ENCODE results near the gene MID1. TPM values are rescaled to one million over a fixed set of nuclear protein-coding genes. Genes with fewer than 3 reads are reported as not detected.
A peak's percentile ranks its signal among the peaks of the same experiment; 100 is the strongest.

MID1 gene
- total RNA-seq, 8 experiments from 2014 or later = 8.8 to 36.4 (median 19.3) TPM

- Histone ChIP-seq H3K4me3 (no peak overlapping the region), H3K27ac (no peak overlapping the region), H3K4me1 (replicated peaks in 1 of 2) (peaks cover 0 to 4% of the 10 kb centered on the region in 2 donors)
- WGBS, 10 experiments = 21 to 100% (median 80%) methylated on average over 1 to 2 of the region's 2 CpGs; no CpG with 5 or more reads in 5 of the 10 experiments
- ATAC-seq (replicated peaks in 6 of 8) = no peak
- in situ Hi-C loops (cut with MboI; ENCODE audit: low pct_unique_long_range_greater_than_20kb in 2 of 9, low sequenced_read_pairs in 9 of 9, unreplicated experiment in 9 of 9) = no loop called here
These were observed 85.8 kb downstream of the MID1 start for GRCh38 chrX:10534611-10535010.

GRCh38 chrX:10533696-10534365 lies 86.6 kb downstream of the MID1 start:
- ATAC-seq (replicated peaks in 6 of 8) = no peak
- Histone ChIP-seq H3K4me3 (no peak overlapping the region), H3K4me1 (replicated peaks in 1 of 2) (peaks cover 0 to 2% of the 10 kb centered on the region in 2 donors), H3K27ac (no peak overlapping the region)
- in situ Hi-C loops (cut with MboI; ENCODE audit: low pct_unique_long_range_greater_than_20kb in 2 of 9, low sequenced_read_pairs in 9 of 9, unreplicated experiment in 9 of 9) = no loop called here
- 33 to 100% (median 85%) methylated on average over 1 of the region's 1 CpG; no CpG with 5 or more reads in 6 of the 10 experiments for WGBS, 10 experiments

GRCh38 chrX:10531927-10532326 lies 88.5 kb downstream of the MID1 start:
- no peak overlapping the region for H3K27ac ChIP-seq
- H3K4me1 ChIP-seq (replicated peaks in 1 of 2) = no peaks in the 10 kb centered on the region
- H3K4me3 ChIP-seq = no peak overlapping the region
- 100% methylated on average over 1 of the region's 1 CpG; no CpG with 5 or more reads in 9 of the 10 experiments for WGBS, 10 experiments
- ATAC-seq (replicated peaks in 6 of 8) = no peak
- in situ Hi-C loops (cut with MboI; ENCODE audit: low pct_unique_long_range_greater_than_20kb in 2 of 9, low sequenced_read_pairs in 9 of 9, unreplicated experiment in 9 of 9) = no loop called here

GRCh38 chrX:10529344-10529743 lies 91.0 kb downstream of the MID1 start:
- in situ Hi-C loops (cut with MboI; ENCODE audit: low pct_unique_long_range_greater_than_20kb in 2 of 9, low sequenced_read_pairs in 9 of 9, unreplicated experiment in 9 of 9) = no loop called here
- Histone ChIP-seq H3K27ac (no peak overlapping the region), H3K4me1 (replicated peaks in 1 of 2) (no peaks in the 10 kb centered on the region), H3K4me3 (no peak overlapping the region)
- 0 to 100% (median 73%) methylated on average over 1 to 4 of the region's 4 CpGs; no CpG with 5 or more reads in 4 of the 10 experiments for WGBS, 10 experiments
- peak in 3 of 8 experiments; percentile 62 to 99 (median 99) for ATAC-seq (replicated peaks in 6 of 8)

GRCh38 chrX:10526451-10526850 lies 93.9 kb downstream of the MID1 start:
- ATAC-seq (replicated peaks in 6 of 8) = no peak
- 0% methylated on average over 1 of the region's 1 CpG; no CpG with 5 or more reads in 9 of the 10 experiments for WGBS, 10 experiments

GRCh38 chrX:10525381-10526120 lies 94.8 kb downstream of the MID1 start:
- Histone ChIP-seq H3K4me3 (no peak overlapping the region), H3K4me1 (replicated peaks in 1 of 2) (no peaks in the 10 kb centered on the region), H3K27ac (no peak overlapping the region)
- 27 to 100% (median 90%) methylated on average over 1 to 6 of the region's 6 CpGs; no CpG with 5 or more reads in 3 of the 10 experiments for WGBS, 10 experiments
- in situ Hi-C loops (cut with MboI; ENCODE audit: low pct_unique_long_range_greater_than_20kb in 2 of 9, low sequenced_read_pairs in 9 of 9, unreplicated experiment in 9 of 9) = no loop called here
- ATAC-seq (replicated peaks in 6 of 8) = no peak

More at GRCh38 chrX:10526451-10526850, 93.9 kb downstream of the MID1 start:
- Histone ChIP-seq H3K4me1 (replicated peaks in 1 of 2) (no peaks in the 10 kb centered on the region), H3K27ac (no peak overlapping the region), H3K4me3 (no peak overlapping the region)
- in situ Hi-C loops (cut with MboI; ENCODE audit: low pct_unique_long_range_greater_than_20kb in 2 of 9, low sequenced_read_pairs in 9 of 9, unreplicated experiment in 9 of 9) = no loop called here

- H3K4me3 ChIP-seq = no peak overlapping the region
- no peak for ATAC-seq (replicated peaks in 6 of 8)
- in situ Hi-C loops (cut with MboI; ENCODE audit: low pct_unique_long_range_greater_than_20kb in 2 of 9, low sequenced_read_pairs in 9 of 9, unreplicated experiment in 9 of 9) = no loop called here
- H3K27ac ChIP-seq = no peak overlapping the region
- 40 to 100% (median 67%) methylated on average over 1 of the region's 1 CpG; no CpG with 5 or more reads in 5 of the 10 experiments for WGBS, 10 experiments
- no peaks in the 10 kb centered on the region for H3K4me1 ChIP-seq (replicated peaks in 1 of 2)
These were observed 95.8 kb downstream of the MID1 start for GRCh38 chrX:10524578-10524977.

- no peak overlapping the region for H3K27ac ChIP-seq
- peak in 3 of 8 experiments; percentile 63 to 87 (median 71) for ATAC-seq (replicated peaks in 6 of 8)
These were observed 100.6 kb downstream of the MID1 start for GRCh38 chrX:10519761-10520160.

GRCh38 chrX:10519278-10519677 lies 101.1 kb downstream of the MID1 start:
- Histone ChIP-seq H3K4me3 (no peak overlapping the region), H3K4me1 (replicated peaks in 1 of 2) (no peaks in the 10 kb centered on the region), H3K27ac (no peak overlapping the region)
- ATAC-seq (replicated peaks in 6 of 8) = no peak
- in situ Hi-C loops (cut with MboI; ENCODE audit: low pct_unique_long_range_greater_than_20kb in 2 of 9, low sequenced_read_pairs in 9 of 9, unreplicated experiment in 9 of 9) = no loop called here

More at GRCh38 chrX:10519761-10520160, 100.6 kb downstream of the MID1 start:
- in situ Hi-C loops (cut with MboI; ENCODE audit: low pct_unique_long_range_greater_than_20kb in 2 of 9, low sequenced_read_pairs in 9 of 9, unreplicated experiment in 9 of 9) = no loop called here
- Histone ChIP-seq H3K4me3 (no peak overlapping the region), H3K4me1 (replicated peaks in 1 of 2) (no peaks in the 10 kb centered on the region)

- H3K4me1 ChIP-seq (replicated peaks in 1 of 2) = no peaks in the 10 kb centered on the region
- no peak overlapping the region for H3K27ac ChIP-seq
- in situ Hi-C loops (cut with MboI; ENCODE audit: low pct_unique_long_range_greater_than_20kb in 2 of 9, low sequenced_read_pairs in 9 of 9, unreplicated experiment in 9 of 9) = no loop called here
- 0 to 42% methylated on average over 1 to 2 of the region's 2 CpGs; no CpG with 5 or more reads in 8 of the 10 experiments for WGBS, 10 experiments
- no peak overlapping the region for H3K4me3 ChIP-seq
- ATAC-seq (replicated peaks in 6 of 8) = no peak
These were observed 102.3 kb downstream of the MID1 start for GRCh38 chrX:10518073-10518472.

GRCh38 chrX:10516781-10517322 lies 103.5 kb downstream of the MID1 start:
- H3K27ac ChIP-seq = no peak overlapping the region
- no peak overlapping the region for H3K4me3 ChIP-seq
- in situ Hi-C loops (cut with MboI; ENCODE audit: low pct_unique_long_range_greater_than_20kb in 2 of 9, low sequenced_read_pairs in 9 of 9, unreplicated experiment in 9 of 9) = no loop called here
- 0 to 100% (median 73%) methylated on average over 1 to 5 of the region's 5 CpGs; no CpG with 5 or more reads in 6 of the 10 experiments for WGBS, 10 experiments
- H3K4me1 ChIP-seq (replicated peaks in 1 of 2) = no peaks in the 10 kb centered on the region
- no peak for ATAC-seq (replicated peaks in 6 of 8)

GRCh38 chrX:10514891-10515290 lies 105.5 kb downstream of the MID1 start:
- no peaks in the 10 kb centered on the region for H3K4me1 ChIP-seq (replicated peaks in 1 of 2)
- H3K4me3 ChIP-seq = no peak overlapping the region
- no peak overlapping the region for H3K27ac ChIP-seq
- ATAC-seq (replicated peaks in 6 of 8) = no peak
- WGBS, 10 experiments = 6 to 100% (median 55%) methylated on average over 1 to 6 of the region's 6 CpGs; no CpG with 5 or more reads in 7 of the 10 experiments
- in situ Hi-C loops (cut with MboI; ENCODE audit: low pct_unique_long_range_greater_than_20kb in 2 of 9, low sequenced_read_pairs in 9 of 9, unreplicated experiment in 9 of 9) = no loop called here

GRCh38 chrX:10513974-10514373 lies 106.4 kb downstream of the MID1 start:
- in situ Hi-C loops (cut with MboI; ENCODE audit: low pct_unique_long_range_greater_than_20kb in 2 of 9, low sequenced_read_pairs in 9 of 9, unreplicated experiment in 9 of 9) = no loop called here
- no peaks in the 10 kb centered on the region for H3K4me1 ChIP-seq (replicated peaks in 1 of 2)
- 20 to 100% (median 36%) methylated on average over 1 to 2 of the region's 2 CpGs; no CpG with 5 or more reads in 6 of the 10 experiments for whole genome bisulfite sequencing, 10 experiments
- no peak overlapping the region for H3K27ac ChIP-seq
- H3K4me3 ChIP-seq = no peak overlapping the region
- ATAC-seq (replicated peaks in 6 of 8) = no peak
